HG02840 (cell line): ENCODE results near the gene BICD1.
"Not testable (repeated sequence)": the region's sequence is repeated elsewhere in the genome, so short reads cannot be mapped to it uniquely, and the experiment has no call there.

ENCODE experiments used
- ATAC-seq: cut with Tn5 transposase; IDR thresholded peaks from one replicate; pipeline ENCODE4 v1.9.1; 2021; ENCODE audit warnings: mild to moderate bottlenecking, moderate library complexity, moderate number of reproducible peaks; ENCODE audit not compliant: unreplicated experiment, low FRiP score

Gene BICD1

GRCh38 chr12:32106517-32107358 lies at the start of gene BICD1:
Gene BICD1 (plus strand): TSS chr12:32106847. CDS start chr12:32107332, 485 bp downstream.
- peak; percentile 70 for ATAC-seq

- ATAC-seq = no peak
Observed at GRCh38 chr12:32061033-32061432, 45.6 kb upstream of the BICD1 start.

GRCh38 chr12:32062881-32063280 lies 43.8 kb upstream of the BICD1 start:
- no peak for ATAC-seq

- no peak for ATAC-seq
Observed at GRCh38 chr12:32063796-32064195, 42.9 kb upstream of the BICD1 start.

GRCh38 chr12:32066206-32066605 lies 40.4 kb upstream of the BICD1 start:
- ATAC-seq = no peak

GRCh38 chr12:32069071-32069470 lies 37.6 kb upstream of the BICD1 start:
- ATAC-seq = no peak

- no peak for ATAC-seq
Observed at GRCh38 chr12:32069731-32070130, 36.9 kb upstream of the BICD1 start.

- ATAC-seq = no peak
Observed at GRCh38 chr12:32070370-32070769, 36.3 kb upstream of the BICD1 start.

GRCh38 chr12:32072102-32072501 lies 34.5 kb upstream of the BICD1 start:
- ATAC-seq = no peak

GRCh38 chr12:32074432-32074831 lies 32.2 kb upstream of the BICD1 start:
- ATAC-seq = no peak

- ATAC-seq = no peak
Observed at GRCh38 chr12:32076941-32077340, 29.7 kb upstream of the BICD1 start.

GRCh38 chr12:32080435-32080834 lies 26.2 kb upstream of the BICD1 start:
- no peak for ATAC-seq

GRCh38 chr12:32083489-32083888 lies 23.2 kb upstream of the BICD1 start:
- ATAC-seq = no peak

- no peak for ATAC-seq
Observed at GRCh38 chr12:32084017-32084688, 22.5 kb upstream of the BICD1 start.

- ATAC-seq = no peak
Observed at GRCh38 chr12:32084753-32085152, 21.9 kb upstream of the BICD1 start.

- ATAC-seq = no peak
Observed at GRCh38 chr12:32087306-32087705, 19.3 kb upstream of the BICD1 start.

- ATAC-seq = no peak
Observed at GRCh38 chr12:32089156-32089555, 17.5 kb upstream of the BICD1 start.

GRCh38 chr12:32089586-32089985 lies 17.1 kb upstream of the BICD1 start:
- no peak for ATAC-seq

- no peak for ATAC-seq
Observed at GRCh38 chr12:32091696-32092095, 15.0 kb upstream of the BICD1 start.

- ATAC-seq = no peak
Observed at GRCh38 chr12:32098112-32098511, 8.5 kb upstream of the BICD1 start.

- not testable (repeated sequence) for ATAC-seq
Observed at GRCh38 chr12:32099275-32099674, 7.4 kb upstream of the BICD1 start.

- ATAC-seq = no peak
Observed at GRCh38 chr12:32100361-32100760, 6.3 kb upstream of the BICD1 start.
